ENCODE results near the gene TEX28.
"Not testable (repeated sequence)": the region's sequence is repeated elsewhere in the genome, so short reads cannot be mapped to it uniquely, and the experiment has no call there.

Gene TEX28, protein sequence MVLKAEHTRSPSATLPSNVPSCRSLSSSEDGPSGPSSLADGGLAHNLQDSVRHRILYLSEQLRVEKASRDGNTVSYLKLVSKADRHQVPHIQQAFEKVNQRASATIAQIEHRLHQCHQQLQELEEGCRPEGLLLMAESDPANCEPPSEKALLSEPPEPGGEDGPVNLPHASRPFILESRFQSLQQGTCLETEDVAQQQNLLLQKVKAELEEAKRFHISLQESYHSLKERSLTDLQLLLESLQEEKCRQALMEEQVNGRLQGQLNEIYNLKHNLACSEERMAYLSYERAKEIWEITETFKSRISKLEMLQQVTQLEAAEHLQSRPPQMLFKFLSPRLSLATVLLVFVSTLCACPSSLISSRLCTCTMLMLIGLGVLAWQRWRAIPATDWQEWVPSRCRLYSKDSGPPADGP

DNA sequence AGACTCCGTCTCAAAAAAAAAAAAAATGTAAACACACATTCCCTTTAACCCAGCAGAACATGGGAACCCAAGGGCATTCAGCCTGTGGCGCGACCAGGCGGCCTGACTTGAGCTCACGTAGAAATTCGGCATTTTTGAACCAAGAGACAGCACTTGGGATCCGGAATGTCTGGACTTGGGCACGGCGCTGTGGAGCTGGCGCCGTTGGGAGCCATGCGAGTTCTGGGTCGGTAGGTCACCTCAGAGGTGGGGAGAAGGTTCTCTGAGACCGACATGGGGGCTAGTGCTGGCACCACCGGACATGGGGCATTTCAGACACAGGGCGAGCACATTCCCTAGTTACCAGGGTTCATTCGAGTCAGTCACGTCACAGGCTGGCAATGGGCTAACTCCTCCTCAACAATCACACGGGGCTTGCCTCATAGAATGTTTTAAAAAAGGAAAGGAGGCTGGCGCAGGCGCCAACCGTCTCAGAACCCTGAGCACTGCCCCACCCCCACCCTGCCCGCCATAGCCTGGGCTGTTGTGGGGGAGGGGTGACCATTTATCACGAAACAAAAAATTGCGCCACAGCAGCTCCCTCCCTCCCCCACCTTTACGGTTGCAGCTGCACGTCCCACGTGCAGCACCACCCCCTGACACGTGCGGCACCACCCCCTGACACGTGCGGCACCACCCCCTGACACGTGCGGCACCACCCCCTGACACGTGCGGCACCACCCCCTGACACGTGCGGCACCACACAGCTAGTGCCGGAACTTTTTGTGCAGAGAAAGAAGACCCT, at the start of gene TEX28:
Gene TEX28 (minus strand): TSS at position 334 of the 784 bp plus-strand sequence. CDS start 3,007 bp downstream, outside the sequence.
- no peak for DNase-seq

DNA sequence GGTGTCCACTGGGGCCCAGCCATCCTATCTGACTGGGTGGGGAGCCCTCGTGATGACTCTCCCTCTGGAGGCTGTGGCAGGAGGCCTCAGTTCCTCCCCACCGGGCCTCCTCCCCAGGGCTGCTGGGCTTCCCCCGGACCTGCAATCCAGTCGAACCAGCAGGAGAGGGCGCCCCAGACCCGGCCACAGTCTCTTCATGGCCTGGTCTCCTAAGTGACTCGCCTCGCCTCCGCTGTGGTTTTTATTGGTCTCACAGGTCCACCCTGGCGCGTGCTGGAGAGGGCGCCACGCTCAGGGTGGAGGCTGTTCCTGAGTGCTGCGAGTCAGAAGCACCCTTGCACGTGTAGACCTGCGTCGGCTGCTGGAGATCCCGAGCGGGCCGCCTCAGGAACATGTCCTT, 48.7 kb upstream of the TEX28 start:
- not testable (repeated sequence) for DNase-seq

DNA sequence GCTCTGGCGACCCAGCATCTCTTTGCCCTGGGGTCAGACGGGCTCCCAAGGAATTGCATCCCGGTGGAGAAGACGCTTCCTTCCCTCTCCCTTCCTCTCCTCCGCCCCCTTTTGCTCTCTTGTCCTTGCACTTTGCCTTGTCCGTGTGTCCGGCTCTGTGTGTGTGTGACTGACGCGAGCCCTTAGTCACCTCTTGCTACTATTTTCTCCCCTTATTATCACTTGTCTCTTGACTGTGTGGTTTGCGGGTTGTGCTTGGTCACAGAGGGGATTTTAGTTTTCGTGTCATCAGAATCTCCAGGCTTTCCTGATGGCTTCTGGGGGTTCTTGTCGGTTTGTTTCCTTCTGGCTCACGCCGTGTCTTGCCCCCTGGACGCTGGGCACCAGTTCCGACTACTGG, 48.1 kb upstream of the TEX28 start:
- DNase-seq = not testable (repeated sequence)

DNA sequence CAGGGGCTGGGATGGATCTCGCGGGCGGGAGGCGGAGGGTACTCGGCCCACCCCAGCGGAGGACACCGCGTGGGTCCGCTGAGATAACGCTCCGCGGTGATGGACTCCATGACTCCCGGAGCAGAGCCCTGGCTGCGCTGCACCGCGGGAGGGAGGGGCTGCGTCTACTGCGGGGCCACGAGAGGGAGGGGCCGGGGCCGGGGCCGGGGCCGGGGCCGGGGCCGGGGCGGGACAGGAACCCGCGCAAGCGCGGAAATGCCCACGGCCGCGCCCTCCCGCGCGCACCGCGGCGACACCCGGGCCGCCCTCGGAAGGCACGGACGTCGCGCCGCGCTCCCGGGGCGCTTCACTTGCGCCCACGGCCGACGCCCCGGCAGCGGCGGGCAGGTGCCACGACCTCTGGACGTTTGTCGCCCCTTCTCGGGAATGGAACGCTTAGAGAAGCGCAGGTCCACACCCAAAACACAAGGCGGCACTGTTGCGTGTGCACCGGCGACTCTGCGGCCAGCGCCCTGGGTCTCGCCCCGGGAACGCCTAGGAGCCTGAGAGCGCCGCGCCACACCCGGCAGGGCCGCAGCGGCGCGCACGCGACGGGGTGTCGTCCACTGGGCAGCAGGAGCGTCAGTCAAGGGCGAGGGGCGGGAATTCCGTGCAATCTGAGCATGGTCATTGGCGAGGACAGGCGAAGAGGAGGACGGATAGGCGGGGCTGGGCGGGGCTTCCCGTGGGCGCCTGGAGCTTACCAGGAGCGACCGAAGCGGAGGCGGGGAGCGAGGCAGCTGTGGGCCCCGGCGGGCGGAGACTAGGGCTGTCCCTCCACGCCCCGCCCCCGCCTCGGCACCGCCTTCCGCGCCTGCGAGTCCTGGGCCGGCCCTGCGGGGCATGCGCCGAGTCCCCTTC, 46.7 kb upstream of the TEX28 start:
- DNase-seq = not testable (repeated sequence)

DNA sequence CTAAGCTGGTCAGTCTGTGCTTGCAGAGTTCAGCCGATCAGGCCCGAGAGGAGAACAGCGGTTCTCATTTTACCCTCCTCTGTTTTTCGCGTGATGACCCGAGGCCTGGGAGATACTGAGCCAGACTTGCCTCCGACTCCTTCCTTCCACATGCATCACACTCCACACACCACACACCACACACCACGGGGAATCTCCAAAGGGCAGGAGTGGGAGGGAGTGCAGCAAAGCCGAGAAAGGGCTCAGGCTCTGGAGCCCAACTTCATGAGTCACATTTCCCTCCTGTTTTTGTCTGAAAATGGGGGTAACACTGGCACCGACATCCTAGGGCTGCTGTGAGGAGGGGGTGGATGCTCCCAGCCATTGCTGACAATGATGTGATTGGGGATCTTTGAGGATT, 39.6 kb upstream of the TEX28 start:
- no peak for DNase-seq

DNA sequence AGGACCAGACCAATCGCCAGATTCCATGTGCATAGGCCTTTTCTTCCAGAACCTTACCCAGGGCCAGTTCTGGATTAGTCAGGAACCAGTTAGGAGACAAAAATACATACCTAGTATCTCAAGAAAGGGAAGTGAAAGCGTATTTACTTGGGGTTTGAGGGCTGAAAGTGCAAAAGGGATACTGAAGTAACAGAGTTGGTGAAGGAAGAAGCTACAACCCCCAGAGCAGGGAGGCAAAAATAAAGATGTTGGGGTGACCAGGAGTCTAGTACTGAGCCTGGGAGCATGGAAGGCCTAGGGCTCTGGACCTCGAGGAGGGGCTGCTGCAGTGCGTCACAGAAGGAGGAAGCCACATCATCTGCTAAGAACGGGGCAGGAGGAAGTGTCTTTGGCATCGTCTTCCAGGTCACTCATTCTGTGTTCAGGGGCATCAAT, 38.9 kb upstream of the TEX28 start:
- DNase-seq = no peak

DNA sequence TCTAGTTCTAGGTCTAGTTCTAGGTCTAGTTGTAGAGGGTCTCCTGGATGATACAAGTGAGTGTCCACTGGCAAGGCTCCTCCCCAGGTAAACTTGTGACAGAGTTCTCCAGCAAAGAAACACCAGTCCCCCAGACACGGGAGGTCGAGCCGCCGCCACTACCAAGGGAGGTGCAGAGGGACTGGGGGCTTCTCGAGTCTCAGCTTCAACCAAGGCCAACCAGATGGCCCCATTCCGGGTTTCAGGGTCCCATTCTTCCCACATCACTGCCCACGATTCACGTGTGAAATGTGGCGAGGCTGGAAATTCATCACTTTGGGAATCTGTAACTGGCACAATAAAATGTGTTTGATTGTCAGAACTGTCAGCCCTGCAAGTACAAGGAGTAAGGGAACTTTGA, 38.2 kb upstream of the TEX28 start:
- no peak for DNase-seq

DNA sequence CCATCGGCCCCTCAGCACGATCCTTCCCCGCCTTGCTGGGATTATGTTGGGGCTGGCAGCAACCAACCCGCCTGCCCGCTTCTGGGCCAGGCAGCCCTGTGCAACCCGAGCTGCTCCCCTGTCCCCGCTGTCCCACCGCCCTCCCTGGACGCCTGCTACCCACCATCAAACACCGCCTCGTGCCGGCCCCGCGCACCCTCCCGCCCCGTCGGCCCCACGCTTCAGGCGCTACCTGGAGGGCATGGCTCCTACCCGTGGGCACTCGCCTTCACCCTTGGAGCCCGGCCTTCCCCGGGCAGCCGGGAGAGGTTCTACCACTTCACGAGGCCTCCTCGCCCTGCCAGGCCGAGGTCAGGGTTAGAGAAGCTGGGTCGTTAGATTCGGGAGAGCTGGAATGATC, 37.6 kb upstream of the TEX28 start:
- DNase-seq = no peak

DNA sequence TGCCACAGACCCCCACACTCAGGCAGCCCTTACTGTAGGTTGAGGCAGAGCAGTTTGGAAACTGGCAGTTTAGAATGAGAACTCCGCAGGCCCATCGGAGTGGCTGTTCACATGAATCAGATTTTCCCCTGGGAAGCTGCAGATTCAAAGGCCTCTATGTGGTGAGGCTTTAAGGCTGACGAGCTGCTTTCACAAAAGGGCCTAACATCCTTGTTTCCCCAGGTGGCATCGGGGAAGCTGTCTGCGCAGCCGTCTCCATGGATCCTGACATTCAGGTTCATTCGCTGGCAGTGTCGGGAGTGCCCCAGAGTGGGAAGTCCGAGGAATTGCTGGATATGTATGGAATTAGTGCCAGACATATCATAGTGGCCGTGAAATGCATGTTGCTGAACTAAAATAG, 34.4 kb upstream of the TEX28 start:
- no peak for DNase-seq

DNA sequence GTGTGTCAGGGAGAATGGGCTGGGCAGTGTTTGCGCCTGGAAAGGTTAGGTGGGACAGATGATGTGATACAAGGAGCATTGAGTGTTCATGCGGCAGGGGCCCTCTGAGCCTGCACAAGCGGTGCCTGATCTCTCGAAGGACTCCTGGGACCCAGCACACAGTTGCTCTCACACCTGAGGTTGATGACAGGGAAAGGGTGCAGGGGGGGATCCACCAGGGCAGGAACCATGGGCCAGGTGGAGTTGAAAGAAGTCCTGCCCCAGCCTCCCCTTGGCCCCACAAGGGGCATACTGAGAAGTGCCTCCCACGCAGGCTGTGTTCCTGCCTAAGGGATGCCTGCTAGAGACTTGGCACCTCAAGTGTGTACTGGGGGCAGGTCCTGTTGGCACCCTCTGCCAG, 33.7 kb upstream of the TEX28 start:
- DNase-seq = no peak

DNA sequence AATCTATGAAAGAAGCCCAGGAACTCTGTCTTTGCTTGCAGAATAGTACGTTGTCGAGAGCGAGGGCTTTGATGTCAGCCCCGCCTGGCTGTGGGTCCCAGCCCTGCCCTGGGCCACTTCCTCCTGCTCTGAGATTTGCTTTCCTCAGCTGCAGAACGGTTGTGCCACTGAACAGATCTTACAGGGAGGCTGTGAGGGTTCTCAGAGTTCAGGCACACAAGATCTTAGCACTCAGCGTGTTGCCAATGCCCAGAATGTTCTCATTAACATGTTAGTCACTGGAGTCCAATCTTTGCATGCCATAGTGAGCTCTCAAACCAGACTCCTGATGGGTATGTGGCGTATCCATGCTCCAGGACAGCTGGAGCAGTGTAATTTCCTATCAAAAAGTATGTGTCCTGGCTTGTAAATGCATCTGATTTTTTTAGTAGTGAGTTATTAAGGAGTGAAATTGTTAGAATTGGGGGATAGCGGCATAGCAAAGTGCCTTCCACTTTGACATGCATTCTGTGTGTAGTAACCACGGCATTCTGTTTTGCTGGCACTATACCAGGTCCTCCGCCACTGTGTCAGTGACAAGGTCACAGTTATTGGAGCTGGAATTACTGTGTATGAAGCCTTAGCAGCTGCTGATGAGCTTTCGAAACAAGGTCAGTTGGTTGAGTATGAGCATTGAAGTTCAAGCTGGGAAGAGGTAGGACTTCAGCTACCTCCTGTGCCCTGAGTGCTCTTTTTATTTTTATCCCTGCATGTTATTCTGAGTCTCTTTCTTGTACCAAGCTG, 32.3 kb upstream of the TEX28 start:
- no peak for DNase-seq

DNA sequence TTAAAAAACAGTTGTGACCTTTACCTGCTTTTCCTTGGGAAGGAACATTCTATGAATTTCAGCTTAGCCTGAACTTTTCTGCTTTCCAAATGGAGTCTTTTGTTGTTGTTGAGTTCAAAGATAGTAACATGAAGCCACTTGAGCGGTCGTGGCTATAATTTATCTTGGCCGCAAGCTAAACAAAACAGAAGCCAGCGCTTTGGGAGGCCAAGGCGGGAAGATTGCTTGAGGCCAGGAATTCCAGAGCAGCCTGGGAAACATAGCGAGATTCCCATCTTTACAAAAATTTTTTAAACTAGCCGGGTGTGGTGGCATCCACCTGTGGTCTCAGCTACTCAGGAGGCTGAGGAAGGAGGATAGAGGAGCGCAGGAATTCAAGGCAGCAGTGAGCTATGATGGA, 30.6 kb upstream of the TEX28 start:
- DNase-seq = no peak

DNA sequence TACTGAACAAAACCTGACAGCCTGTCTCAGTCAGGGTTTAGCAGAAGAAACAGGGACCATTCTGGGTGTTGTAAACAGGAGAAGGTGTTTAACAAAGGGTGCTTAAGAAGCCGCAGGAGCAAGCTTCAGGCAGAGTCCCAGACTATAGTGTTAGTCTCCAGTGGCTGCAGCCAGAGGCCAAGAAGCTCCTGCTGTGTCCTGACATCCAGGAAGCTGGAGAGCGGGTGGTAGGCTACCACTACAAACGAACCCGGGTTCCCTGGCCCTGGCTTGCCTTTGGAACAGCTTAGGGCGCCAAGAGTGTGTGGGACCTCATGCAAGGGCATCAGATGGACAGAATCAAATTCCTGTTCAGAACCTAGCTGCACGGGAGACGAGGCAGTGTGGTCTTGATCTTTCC, 28.6 kb upstream of the TEX28 start:
- no peak for DNase-seq

DNA sequence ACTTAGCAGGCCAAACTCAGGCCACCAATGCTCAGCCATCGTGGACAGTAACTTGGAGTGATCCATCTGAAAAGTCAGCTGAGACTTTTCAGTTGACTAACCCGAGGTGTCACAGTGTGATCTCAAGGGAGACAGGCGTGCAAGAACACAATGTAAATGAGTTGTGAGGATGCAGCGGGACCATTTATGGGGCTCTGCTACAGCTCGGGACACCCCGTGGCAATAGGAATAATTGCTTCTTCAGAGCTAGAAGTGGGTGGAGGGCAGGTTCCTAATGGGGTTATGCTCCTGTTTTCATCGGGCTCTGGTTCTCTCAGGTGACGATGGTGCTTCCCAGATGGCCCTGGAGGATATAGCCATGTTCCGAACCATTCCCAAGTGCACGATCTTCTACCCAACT, 28.0 kb upstream of the TEX28 start:
- DNase-seq = no peak

DNA sequence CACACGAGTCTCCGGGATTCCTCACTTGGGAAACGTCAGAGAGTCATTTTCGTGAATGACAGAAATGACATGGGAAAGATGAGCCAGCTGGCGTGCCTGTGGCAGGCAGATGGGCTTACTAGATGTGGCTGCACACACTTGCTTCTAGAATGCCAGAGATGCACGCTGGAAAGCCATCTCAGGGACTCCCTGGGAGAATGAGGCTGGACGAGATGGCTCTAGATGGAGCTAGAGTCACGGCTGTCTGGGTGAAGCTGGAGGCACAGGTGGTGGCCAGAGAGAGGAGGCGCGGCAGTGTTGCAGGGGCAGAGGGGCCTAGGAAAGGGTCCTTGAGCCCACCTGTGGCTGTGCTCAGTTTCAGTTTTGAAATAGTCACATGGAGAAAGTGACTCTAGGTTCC, 26.7 kb upstream of the TEX28 start:
- no peak for DNase-seq

DNA sequence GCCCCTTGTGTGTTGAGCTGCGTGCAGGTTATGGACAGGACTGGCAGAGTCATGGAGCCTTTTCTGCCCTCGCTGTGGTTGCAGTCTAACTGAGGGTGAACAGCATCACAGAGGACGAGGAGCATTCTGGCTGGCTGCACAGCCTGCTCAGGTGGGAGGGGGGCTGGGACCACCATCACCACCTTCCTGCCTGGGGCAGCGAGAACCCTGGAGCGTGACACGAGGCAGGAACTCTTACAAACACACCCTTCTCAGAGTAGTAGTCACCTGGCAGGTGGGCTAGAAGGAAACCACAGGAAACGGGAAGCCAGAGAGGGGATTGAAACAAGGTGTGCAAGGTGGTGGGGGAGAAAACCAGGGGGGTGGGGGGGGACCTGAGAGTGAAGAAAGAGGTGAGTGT, 26.2 kb upstream of the TEX28 start:
- DNase-seq = no peak

DNA sequence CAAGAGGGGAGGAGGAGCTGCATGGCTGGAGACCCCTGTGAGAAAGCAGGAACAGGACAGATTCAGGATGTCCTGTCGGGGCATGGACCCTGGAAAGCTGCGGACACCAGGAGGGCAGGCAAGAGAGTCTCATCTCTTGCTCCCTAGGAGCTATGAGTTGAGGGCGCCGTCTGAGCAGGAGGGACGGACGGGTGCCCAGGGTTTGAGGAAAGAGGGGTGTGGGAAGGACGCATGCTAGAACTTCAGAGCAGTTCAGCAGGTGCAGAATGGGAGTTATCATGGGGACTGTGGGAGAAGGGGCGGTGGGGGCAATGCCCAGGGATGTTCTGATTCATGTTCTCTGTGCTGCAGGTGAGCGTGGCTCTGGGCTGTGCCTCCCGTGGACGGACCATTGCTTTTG, 25.5 kb upstream of the TEX28 start:
- DNase-seq = no peak

DNA sequence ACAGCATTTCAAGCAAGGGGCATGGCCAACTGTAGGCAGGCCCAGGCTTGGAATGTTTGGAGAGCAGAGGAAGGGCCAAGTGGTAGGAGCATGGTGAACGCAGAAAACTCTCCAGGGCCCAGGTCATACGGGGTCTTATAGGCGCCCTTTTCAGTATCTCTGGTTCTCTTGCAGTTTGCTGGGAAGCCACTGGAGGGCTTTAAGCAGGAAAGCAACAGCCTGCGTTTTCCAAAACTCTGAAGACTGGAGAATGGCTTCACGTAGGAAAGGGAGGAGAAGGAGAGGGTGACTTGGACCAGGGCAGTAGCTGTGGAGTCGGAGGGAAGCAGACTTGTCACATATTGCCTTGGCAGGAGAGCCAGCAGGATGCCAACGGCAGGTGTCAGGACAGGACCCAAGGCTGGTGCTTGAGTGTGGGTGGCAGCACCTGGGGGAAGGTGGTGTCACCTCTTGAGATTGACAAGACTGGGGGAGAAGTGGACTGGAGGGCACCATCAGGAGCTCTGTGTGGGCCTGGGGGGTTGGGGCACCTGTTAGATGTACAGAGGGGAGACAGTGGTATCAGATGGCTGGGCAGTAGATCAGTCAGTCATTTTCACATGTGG, 22.6 kb upstream of the TEX28 start:
- no peak for DNase-seq

DNA sequence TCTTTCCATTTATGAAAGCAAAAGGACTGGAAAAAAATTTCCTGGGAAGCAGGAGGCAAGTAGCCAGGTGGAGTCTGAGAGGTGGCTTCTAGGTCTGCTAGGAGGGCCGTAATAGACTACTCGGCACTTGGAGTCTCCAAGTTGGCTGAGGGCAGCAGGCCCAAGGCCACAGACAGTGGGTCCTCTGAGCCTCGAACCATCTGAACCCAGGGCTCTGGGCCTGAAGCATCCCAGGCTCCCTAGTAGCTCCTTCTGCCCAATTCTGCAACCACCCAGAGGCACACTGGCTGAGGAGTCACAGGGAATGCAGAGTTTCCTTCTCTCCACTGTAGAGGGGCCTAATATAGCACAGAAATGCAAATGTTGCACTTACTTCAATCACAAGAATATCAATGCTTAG, 20.5 kb upstream of the TEX28 start:
- DNase-seq = no peak

DNA sequence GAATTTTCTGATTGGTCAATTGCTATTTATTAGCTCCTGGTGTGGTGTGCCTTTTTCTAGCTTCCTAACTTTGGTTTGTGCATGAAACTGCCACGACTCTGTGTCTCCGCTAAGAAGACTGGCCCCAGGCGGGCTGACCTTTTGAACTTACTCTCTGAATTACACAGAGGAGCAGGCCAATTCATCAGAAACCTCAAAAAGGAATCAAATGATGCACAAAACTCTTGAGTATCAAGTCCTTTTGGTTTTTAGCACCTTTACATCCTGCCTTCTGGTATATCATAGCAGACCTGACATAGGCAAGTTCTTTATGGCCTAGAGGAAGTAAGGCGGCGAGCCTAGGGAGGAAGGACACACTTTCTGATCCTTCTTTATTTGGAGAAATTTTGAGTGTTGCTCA, 18.2 kb upstream of the TEX28 start:
- no peak for DNase-seq

DNA sequence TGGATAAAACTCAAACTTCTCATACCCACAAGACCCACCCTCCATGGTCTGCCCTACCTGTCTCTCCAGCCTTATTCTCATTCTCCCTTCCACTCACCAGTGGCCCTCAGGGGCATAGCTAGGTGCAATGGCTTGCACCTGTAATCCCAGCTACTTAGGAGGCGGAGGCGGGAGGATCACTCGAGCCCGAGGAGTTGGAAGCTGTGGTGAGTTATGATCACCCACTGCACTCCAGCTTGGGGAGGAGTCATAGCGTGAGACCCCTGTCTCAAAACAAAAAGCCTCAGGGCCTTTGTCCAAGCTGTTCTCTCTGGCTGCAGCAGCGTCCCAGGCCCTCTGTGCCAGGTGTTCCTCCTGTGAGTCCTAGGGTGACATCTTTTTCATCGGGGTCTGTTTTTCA, 17.2 kb upstream of the TEX28 start:
- no peak for DNase-seq
